Activated naive CD8-positive, alpha-beta T cell treated with anti-CD3 and anti-CD28 coated beads for 36 hours (primary cell): ENCODE results near the gene LARP4B. TPM values are rescaled to one million over a fixed set of nuclear protein-coding genes. Genes with fewer than 3 reads are reported as not detected.

ENCODE experiments used
- DNase-seq: peaks from one replicate; pipeline ENCODE4 v3.0.0; 2021
- H3K27ac Mint-ChIP-seq: one replicate; pipeline ENCODE4 v1.8.0; 2022; ENCODE audit warnings: mild to moderate bottlenecking, moderate library complexity, mixed read lengths
- H3K27me3 Mint-ChIP-seq: one replicate; pipeline ENCODE4 v1.8.0; 2022; ENCODE audit warnings: mild to moderate bottlenecking, mixed read lengths
- H3K36me3 Mint-ChIP-seq: one replicate; pipeline ENCODE4 v1.8.0; 2021; ENCODE audit warnings: mild to moderate bottlenecking, mixed read lengths
- H3K4me1 Mint-ChIP-seq: one replicate; pipeline ENCODE4 v1.8.0; 2021; ENCODE audit warnings: mixed read lengths
- H3K4me3 Mint-ChIP-seq: one replicate; pipeline ENCODE4 v1.8.0; 2022; ENCODE audit warnings: mild to moderate bottlenecking, moderate library complexity, mixed read lengths
- H3K9me3 Mint-ChIP-seq: one replicate; pipeline ENCODE4 v1.8.0; 2022; ENCODE audit warnings: mixed read lengths
- total RNA-seq, 2 experiments: library from RNA; stranded (reverse); gene quantifications; one replicate each; pipeline ENCODE4 v1.2.3, GENCODE V29; 2021

LARP4B gene
- total RNA-seq, 2 experiments from 2014 or later: 106 to 114 TPM

DNA sequence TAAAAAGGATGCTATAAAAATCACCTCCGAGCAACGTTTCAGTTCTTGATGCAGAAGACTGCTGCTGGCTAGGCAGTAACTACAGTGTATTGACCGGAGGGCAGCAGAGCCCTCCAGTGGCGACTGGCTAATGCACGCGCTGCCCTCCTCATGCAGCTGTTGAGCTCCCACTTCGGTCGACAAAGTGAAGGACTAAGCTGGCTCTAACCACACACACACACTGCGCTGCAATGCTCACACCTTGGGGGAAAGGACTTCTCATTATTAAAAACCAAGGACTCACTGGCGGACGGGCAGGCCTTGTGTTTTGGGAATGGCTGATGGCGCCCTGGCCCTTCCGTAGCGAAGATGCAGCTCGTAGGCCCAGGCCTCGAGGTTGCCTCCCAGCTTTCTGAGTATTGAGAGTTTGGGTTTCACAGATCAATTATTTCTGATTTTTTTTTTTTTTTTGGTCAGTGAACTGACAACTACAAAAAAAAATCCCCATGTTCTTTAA is 121.1 kb downstream of the LARP4B start:
- DNase-seq: no peak
- H3K4me1 Mint-ChIP-seq: no peaks in the 10 kb centered on the region
- H3K4me3 Mint-ChIP-seq: no peak overlapping the region
- H3K27ac Mint-ChIP-seq: no peak overlapping the region
- H3K27me3 Mint-ChIP-seq: no peaks in the 10 kb centered on the region
- H3K9me3 Mint-ChIP-seq: no peaks in the 10 kb centered on the region
- peaks cover 14% of the 10 kb centered on the region for H3K36me3 Mint-ChIP-seq

DNA sequence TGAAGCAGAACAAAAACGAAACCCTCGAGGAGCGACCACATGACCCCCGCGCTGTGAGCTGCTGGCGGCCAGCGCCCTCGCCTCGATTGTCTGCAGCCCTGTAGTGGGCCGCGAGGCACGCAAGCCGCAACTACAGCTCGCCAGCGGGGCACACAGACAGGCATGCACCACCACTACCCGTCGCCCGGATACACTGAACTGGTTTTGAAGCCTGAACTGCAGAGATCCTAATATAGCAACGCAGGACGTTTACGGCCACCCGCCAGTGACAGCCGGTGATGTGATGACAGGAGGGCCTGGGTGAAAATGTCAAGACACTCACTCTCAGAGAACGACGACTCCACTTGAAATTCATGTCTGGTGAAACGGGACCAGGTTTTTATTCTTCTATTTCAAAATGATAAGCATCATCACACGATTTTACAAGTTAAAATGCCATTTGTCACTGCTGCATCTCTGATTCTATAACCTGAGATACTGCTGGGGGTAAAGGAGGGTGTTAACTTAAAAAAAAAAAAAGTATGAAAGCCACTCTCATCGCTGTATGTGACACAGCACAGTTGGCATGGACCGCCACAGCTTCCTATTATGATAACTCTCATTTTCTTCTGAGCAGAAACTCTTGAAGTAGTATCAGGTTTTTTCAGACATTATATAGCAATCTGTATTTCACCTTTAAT is 121.7 kb downstream of the LARP4B start:
- Mint-ChIP-seq H3K36me3 (peaks cover 14% of the 10 kb centered on the region), H3K9me3 (no peaks in the 10 kb centered on the region), H3K4me1 (no peaks in the 10 kb centered on the region), H3K27ac (no peak overlapping the region), H3K27me3 (no peaks in the 10 kb centered on the region), H3K4me3 (no peak overlapping the region)
- DNase-seq: no peak

DNA sequence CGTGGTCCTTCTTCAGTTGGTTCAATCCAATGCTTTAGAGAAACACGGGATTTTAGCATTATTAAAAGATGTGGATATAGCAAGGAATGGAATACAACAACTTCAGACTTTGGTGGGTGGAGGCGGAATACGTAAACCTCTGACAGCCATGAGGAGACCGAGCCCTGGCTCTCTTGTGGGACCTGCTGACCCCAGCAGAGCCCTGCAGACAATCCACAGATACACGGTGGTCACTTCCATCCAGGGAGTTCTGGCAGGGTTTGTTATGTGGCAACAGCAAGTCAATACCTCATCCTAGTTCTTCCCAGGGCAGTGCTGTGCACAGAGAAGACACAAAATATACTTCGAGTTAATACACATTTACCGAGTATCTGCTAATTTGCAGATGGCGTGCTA is 123.5 kb downstream of the LARP4B start:
- Mint-ChIP-seq H3K4me3 (no peak overlapping the region), H3K9me3 (no peaks in the 10 kb centered on the region), H3K27ac (no peak overlapping the region), H3K27me3 (no peaks in the 10 kb centered on the region), H3K36me3 (peaks cover 14% of the 10 kb centered on the region), H3K4me1 (no peaks in the 10 kb centered on the region)
- no peak for DNase-seq

DNA sequence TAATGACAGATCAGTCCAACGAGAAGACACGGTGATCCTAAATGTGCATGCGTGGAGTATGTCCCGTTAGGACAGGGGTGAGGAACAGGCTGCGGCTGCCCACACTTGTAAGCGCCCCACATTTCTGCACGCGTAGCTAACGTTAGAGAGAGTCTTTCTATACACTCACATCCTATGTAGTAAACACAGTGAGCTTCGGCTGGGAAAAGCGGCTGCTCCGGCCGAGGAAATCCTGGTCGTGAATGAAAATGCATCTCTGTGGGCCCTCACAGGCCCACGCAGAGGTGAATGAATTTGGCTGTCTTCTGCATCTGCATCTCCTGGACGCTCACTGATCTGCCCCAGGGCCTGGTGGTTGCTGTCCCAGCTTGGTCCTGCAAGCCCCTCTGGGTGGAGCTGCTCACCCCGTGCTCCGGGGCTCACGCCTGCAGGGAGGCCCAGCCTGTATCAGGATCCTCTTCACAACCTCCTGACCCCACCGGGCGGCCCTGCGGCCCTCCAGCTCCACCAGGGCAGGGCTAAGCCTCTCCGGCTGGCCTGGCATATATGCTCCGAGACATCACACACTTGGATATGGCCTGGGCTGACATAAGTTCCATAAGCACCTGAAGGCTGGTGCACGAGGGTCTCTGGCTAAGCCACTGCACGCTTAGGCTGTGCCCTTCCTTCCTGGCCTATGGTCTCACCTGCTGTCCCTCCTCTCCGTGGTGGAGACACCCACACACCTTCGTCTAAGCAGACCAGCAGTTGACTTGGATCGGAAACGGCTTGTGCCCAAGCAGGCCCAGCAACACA is 124.1 kb downstream of the LARP4B start:
- Mint-ChIP-seq H3K36me3 (peaks cover 14% of the 10 kb centered on the region), H3K9me3 (no peaks in the 10 kb centered on the region), H3K4me1 (no peaks in the 10 kb centered on the region), H3K27me3 (no peaks in the 10 kb centered on the region), H3K27ac (no peak overlapping the region), H3K4me3 (no peak overlapping the region)
- no peak for DNase-seq

DNA sequence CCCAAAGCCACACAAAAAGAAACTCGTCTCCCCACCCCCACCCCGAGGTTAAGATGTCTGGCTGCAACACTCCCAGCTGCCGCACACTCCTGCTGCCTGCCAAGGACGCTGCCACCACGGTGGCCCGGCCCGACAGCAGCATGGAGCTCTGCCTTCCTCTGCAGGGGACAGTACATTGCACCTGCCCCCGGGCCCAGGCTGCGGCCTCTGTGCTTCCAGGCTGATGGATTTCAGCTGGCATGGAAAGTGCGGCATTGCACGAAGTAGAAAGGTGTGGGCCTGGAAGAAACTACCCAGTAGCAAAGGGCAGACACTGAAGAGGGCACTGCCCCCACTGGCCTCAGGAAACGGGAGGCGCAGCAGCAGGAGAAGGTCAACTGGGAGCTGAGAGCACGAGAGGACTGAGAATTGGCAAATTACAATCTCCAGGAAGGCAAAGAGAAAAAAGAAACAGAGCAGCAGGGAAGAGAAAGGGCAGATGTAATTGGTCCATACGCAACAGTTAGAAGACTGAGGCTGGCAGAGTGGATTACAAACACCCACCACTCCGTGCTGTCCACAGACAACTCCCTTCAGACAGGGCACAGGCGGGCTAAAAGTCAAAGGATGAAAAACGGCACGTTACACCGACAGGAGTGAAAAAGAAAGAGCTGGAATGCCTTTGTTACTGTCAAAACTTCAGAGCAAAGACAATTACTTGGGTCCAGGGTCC is 124.9 kb downstream of the LARP4B start:
- no peak overlapping the region for H3K27ac Mint-ChIP-seq
- peaks cover 11% of the 10 kb centered on the region for H3K36me3 Mint-ChIP-seq
- no peaks in the 10 kb centered on the region for H3K27me3 Mint-ChIP-seq
- no peaks in the 10 kb centered on the region for H3K4me1 Mint-ChIP-seq
- no peak for DNase-seq
- no peaks in the 10 kb centered on the region for H3K9me3 Mint-ChIP-seq
- no peak overlapping the region for H3K4me3 Mint-ChIP-seq

DNA sequence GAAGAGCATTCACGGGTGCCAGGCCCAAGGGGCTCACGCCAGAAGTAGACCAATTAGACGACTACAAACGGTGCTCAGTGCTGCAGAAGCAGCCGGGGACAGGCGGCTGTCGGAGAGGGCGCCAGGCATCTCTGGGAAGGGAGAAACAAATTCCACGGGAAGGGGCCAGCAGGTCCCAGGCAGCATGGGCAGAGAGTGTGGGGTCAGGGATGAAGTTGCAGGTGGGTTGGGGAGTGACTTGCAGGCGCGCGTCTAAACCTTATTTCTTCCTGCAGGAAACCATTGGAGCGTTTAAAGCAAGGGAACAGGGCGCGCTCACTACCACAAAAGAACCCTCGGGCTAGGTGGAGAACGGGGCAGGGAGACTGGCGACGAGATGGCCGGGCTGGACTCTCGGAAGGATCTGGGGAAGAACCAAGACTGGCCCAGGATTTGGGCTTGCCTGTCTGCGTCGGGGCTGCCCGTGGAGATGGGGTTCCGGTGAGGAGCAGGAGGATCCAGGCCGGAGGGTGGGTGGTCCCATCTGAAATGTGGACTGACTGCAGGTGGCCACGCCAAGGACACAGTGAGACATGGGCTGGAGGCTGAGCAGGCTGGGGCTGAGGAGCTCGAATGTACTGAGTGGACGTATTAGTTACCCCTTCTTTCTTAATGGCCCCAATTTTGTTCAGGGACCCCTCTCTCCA is 125.7 kb downstream of the LARP4B start:
- Mint-ChIP-seq H3K27ac (no peak overlapping the region), H3K4me3 (no peak overlapping the region), H3K36me3 (peaks cover 11% of the 10 kb centered on the region), H3K9me3 (no peaks in the 10 kb centered on the region), H3K4me1 (no peaks in the 10 kb centered on the region), H3K27me3 (no peaks in the 10 kb centered on the region)
- no peak for DNase-seq

- no peak overlapping the region for H3K27ac Mint-ChIP-seq
- no peaks in the 10 kb centered on the region for H3K4me1 Mint-ChIP-seq
- no peak overlapping the region for H3K4me3 Mint-ChIP-seq
- H3K27me3 Mint-ChIP-seq: no peaks in the 10 kb centered on the region
- H3K9me3 Mint-ChIP-seq: no peaks in the 10 kb centered on the region
- H3K36me3 Mint-ChIP-seq: peaks cover 9% of the 10 kb centered on the region
- DNase-seq: no peak
These were observed 126.5 kb downstream of the LARP4B start for GRCh38 chr10:804787-805619.

GRCh38 chr10:804191-804781 is 127.2 kb downstream of the LARP4B start:
- H3K9me3 Mint-ChIP-seq: peaks cover under 1% of the 10 kb centered on the region
- H3K27ac Mint-ChIP-seq: no peak overlapping the region
- no peak for DNase-seq

GRCh38 chr10:803041-803741 is 128.3 kb downstream of the LARP4B start:
- no peaks in the 10 kb centered on the region for H3K27me3 Mint-ChIP-seq
- peaks cover 3% of the 10 kb centered on the region for H3K9me3 Mint-ChIP-seq
- no peak for DNase-seq
- H3K4me1 Mint-ChIP-seq: no peaks in the 10 kb centered on the region
- H3K27ac Mint-ChIP-seq: no peak overlapping the region
- H3K4me3 Mint-ChIP-seq: no peak overlapping the region
- H3K36me3 Mint-ChIP-seq: peaks cover 19% of the 10 kb centered on the region

More at GRCh38 chr10:804191-804781, 127.2 kb downstream of the LARP4B start:
- H3K4me3 Mint-ChIP-seq: no peak overlapping the region
- H3K4me1 Mint-ChIP-seq: no peaks in the 10 kb centered on the region
- peaks cover 13% of the 10 kb centered on the region for H3K36me3 Mint-ChIP-seq
- H3K27me3 Mint-ChIP-seq: no peaks in the 10 kb centered on the region

- DNase-seq: no peak
These were observed 129.0 kb downstream of the LARP4B start for GRCh38 chr10:802506-802905.

DNA sequence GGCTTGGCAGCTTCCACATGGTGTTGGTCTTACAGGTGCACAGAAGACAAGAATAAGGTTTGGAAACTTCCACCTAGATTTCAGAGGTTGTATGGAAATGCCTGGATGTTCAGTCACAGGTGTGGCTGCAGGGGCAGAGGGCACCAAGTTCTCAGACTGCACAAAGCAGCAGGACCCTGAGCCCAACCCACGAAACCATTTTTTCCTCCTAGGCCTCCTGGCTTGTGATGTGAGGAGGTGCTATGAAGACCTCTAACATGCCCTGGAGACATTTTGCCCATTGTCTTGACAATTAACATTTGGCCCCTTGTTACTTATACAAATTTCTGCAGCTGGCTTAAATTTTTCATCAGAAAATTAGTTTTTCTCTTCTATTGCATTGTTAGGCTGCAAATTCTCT is 134.3 kb downstream of the LARP4B start:
- Mint-ChIP-seq H3K36me3 (peaks cover 33% of the 10 kb centered on the region), H3K4me3 (no peak overlapping the region), H3K9me3 (peaks cover 16% of the 10 kb centered on the region), H3K4me1 (no peaks in the 10 kb centered on the region), H3K27ac (no peak overlapping the region), H3K27me3 (no peaks in the 10 kb centered on the region)
- no peak for DNase-seq

More at GRCh38 chr10:802506-802905, 129.0 kb downstream of the LARP4B start:
- Mint-ChIP-seq H3K27me3 (no peaks in the 10 kb centered on the region), H3K4me3 (no peak overlapping the region), H3K27ac (no peak overlapping the region), H3K9me3 (peaks cover 6% of the 10 kb centered on the region), H3K36me3 (peaks cover 26% of the 10 kb centered on the region), H3K4me1 (no peaks in the 10 kb centered on the region)

- no peak for DNase-seq
- Mint-ChIP-seq H3K27me3 (no peaks in the 10 kb centered on the region), H3K4me1 (no peaks in the 10 kb centered on the region), H3K9me3 (peaks cover 16% of the 10 kb centered on the region), H3K36me3 (peaks cover 33% of the 10 kb centered on the region), H3K27ac (no peak overlapping the region), H3K4me3 (no peak overlapping the region)
These were observed 135.3 kb downstream of the LARP4B start for GRCh38 chr10:796233-796632.

- peaks cover 28% of the 10 kb centered on the region for H3K36me3 Mint-ChIP-seq
- no peak overlapping the region for H3K4me3 Mint-ChIP-seq
- H3K27ac Mint-ChIP-seq: no peak overlapping the region
- no peaks in the 10 kb centered on the region for H3K27me3 Mint-ChIP-seq
- H3K9me3 Mint-ChIP-seq: peaks cover 16% of the 10 kb centered on the region
- DNase-seq: no peak
- H3K4me1 Mint-ChIP-seq: no peaks in the 10 kb centered on the region
These were observed 137.0 kb downstream of the LARP4B start for GRCh38 chr10:794382-794956.
